H9 (cell line): ENCODE data around the gene CST9L. TPM values are rescaled to one million over a fixed set of nuclear protein-coding genes. Genes with fewer than 3 reads are reported as not detected.

Source experiments
- DNase-seq: peaks from one replicate; pipeline ENCODE4 v3.0.0-alpha.2; 2017
- H2AFZ ChIP-seq: one replicate; pipeline ENCODE4 v1.6.1; 2013; ENCODE audit warnings: mild to moderate bottlenecking, low read length, control low read depth, moderate library complexity
- H2AK5ac ChIP-seq: 2 replicates; pipeline ENCODE4 v1.6.1; 2013; ENCODE audit warnings: low read length, control low read depth, mixed read lengths; ENCODE audit not compliant: insufficient read length
- H2BK120ac ChIP-seq: one replicate; pipeline ENCODE4 v1.6.1; 2013; ENCODE audit warnings: low read depth, mild to moderate bottlenecking, low read length, control low read depth, inconsistent platforms; ENCODE audit not compliant: poor library complexity, severe bottlenecking
- H2BK12ac ChIP-seq: 2 replicates; pipeline ENCODE4 v1.6.1; 2013; ENCODE audit warnings: low read length, control low read depth, mixed read lengths, low read depth; ENCODE audit not compliant: insufficient read length
- H2BK15ac ChIP-seq: 2 replicates; pipeline ENCODE4 v1.6.1; 2013; ENCODE audit warnings: low read depth, low read length, control low read depth
- H2BK20ac ChIP-seq: one replicate; pipeline ENCODE4 v1.6.1; 2013; ENCODE audit warnings: low read depth, mild to moderate bottlenecking, low read length, control low read depth, inconsistent platforms; ENCODE audit not compliant: poor library complexity, severe bottlenecking
- H2BK5ac ChIP-seq: 2 replicates; pipeline ENCODE4 v1.6.1; 2013; ENCODE audit warnings: low read length, control low read depth, mixed read lengths; ENCODE audit not compliant: insufficient read length
- H3K14ac ChIP-seq: 2 replicates; pipeline ENCODE4 v1.6.1; 2013; ENCODE audit warnings: low read length, control low read depth; ENCODE audit not compliant: insufficient read depth
- H3K18ac ChIP-seq: 2 replicates; pipeline ENCODE4 v1.6.1; 2013; ENCODE audit warnings: low read depth, mild to moderate bottlenecking, mixed read lengths, low read length, control low read depth; ENCODE audit not compliant: insufficient read length
- H3K23ac ChIP-seq: 2 replicates; pipeline ENCODE4 v1.6.1; 2013; ENCODE audit warnings: low read length, control low read depth, mixed read lengths, low read depth; ENCODE audit not compliant: insufficient read length
- H3K23me2 ChIP-seq: 2 replicates; pipeline ENCODE4 v1.6.1; 2013; ENCODE audit warnings: low read depth, mild to moderate bottlenecking, mixed read lengths, low read length, control low read depth; ENCODE audit not compliant: insufficient read length, poor library complexity, severe bottlenecking
- H3K27ac ChIP-seq: 2 replicates; pipeline ENCODE4 v1.5.1; 2013; ENCODE audit warnings: low read length, control low read depth, mixed read lengths, low read depth; ENCODE audit not compliant: insufficient read length
- H3K27me3 ChIP-seq: 2 replicates; pipeline ENCODE4 v1.6.1; 2013; ENCODE audit warnings: low read length, control low read depth, inconsistent platforms; ENCODE audit not compliant: insufficient read depth
- H3K4ac ChIP-seq: 2 replicates; pipeline ENCODE4 v1.6.1; 2013; ENCODE audit warnings: low read depth, mild to moderate bottlenecking, control low read depth, inconsistent platforms, low read length, moderate library complexity
- H3K4me1 ChIP-seq: 2 replicates; pipeline ENCODE4 v1.6.1; 2013; ENCODE audit warnings: low read length, control low read depth, inconsistent platforms; ENCODE audit not compliant: insufficient read depth
- H3K4me2 ChIP-seq: 2 replicates; pipeline ENCODE4 v1.6.1; 2013; ENCODE audit warnings: low read length, control low read depth, mixed read lengths; ENCODE audit not compliant: insufficient read length, insufficient read depth
- H3K56ac ChIP-seq: 2 replicates; pipeline ENCODE4 v1.6.1; 2013; ENCODE audit warnings: low read depth, mild to moderate bottlenecking, mixed read lengths, low read length, control low read depth; ENCODE audit not compliant: insufficient read length
- H3K79me1 ChIP-seq: 2 replicates; pipeline ENCODE4 v1.6.1; 2013; ENCODE audit warnings: low read depth, mild to moderate bottlenecking, moderate library complexity, low read length, control low read depth, inconsistent platforms; ENCODE audit not compliant: insufficient read depth, poor library complexity, severe bottlenecking
- H3K79me2 ChIP-seq: 2 replicates; pipeline ENCODE4 v1.6.1; 2013; ENCODE audit warnings: low read length, control low read depth, inconsistent platforms; ENCODE audit not compliant: insufficient read depth
- H3K9ac ChIP-seq: 2 replicates; pipeline ENCODE4 v1.6.1; 2013; ENCODE audit warnings: low read length, control low read depth, mixed read lengths; ENCODE audit not compliant: insufficient read length; ENCODE audit errors: extremely low read depth
- H3K9me3 ChIP-seq: one replicate; pipeline ENCODE4 v1.6.1; 2013; ENCODE audit warnings: low read depth, low read length, inconsistent platforms; ENCODE audit not compliant: control insufficient read depth
- H3T11ph ChIP-seq: one replicate; pipeline ENCODE4 v1.6.1; 2013; ENCODE audit warnings: mild to moderate bottlenecking, low read length, control low read depth, inconsistent platforms
- H4K20me1 ChIP-seq: one replicate; pipeline ENCODE4 v1.6.1; 2013; ENCODE audit not compliant: control insufficient read depth, insufficient read length, insufficient read depth
- H4K5ac ChIP-seq: 2 replicates; pipeline ENCODE4 v1.6.1; 2013; ENCODE audit warnings: low read depth, mild to moderate bottlenecking, mixed read lengths, low read length, control low read depth; ENCODE audit not compliant: insufficient read length
- H4K8ac ChIP-seq: replicated peaks from 2 replicates; pipeline ENCODE4 v1.6.1; 2013; ENCODE audit warnings: low read length, control low read depth, mixed read lengths, low read depth; ENCODE audit not compliant: insufficient read length
- H4K91ac ChIP-seq: 2 replicates; pipeline ENCODE4 v1.6.1; 2013; ENCODE audit warnings: low read depth, mild to moderate bottlenecking, moderate library complexity, mixed read lengths, low read length, control low read depth; ENCODE audit not compliant: insufficient read length
- H3K27ac Mint-ChIP-seq, 3 experiments: 2 replicates in 2 of 3; 3 replicates in 1 of 3; pipeline ENCODE4 v1.8.0; 2020 to 2021; ENCODE audit warnings: mixed read lengths in 3 of 3, mild to moderate bottlenecking in 1 of 3, moderate library complexity in 1 of 3
- H3K27me3 Mint-ChIP-seq: 2 replicates; pipeline ENCODE4 v1.8.0; 2021; ENCODE audit warnings: low read depth, mild to moderate bottlenecking, moderate library complexity, mixed read lengths
- H3K36me3 Mint-ChIP-seq, 3 experiments: 2 replicates in 2 of 3; 3 replicates in 1 of 3; pipeline ENCODE4 v1.8.0; 2020 to 2021; ENCODE audit warnings: low read depth in 3 of 3, mixed read lengths in 3 of 3; ENCODE audit not compliant: insufficient read depth in 1 of 3
- H3K4me1 Mint-ChIP-seq, 2 experiments: 2 replicates each; pipeline ENCODE4 v1.8.0; 2020; ENCODE audit warnings: mixed read lengths in 2 of 2
- H3K4me3 Mint-ChIP-seq, 2 experiments: 2 replicates in 1 of 2; 3 replicates in 1 of 2; pipeline ENCODE4 v1.8.0; 2020 to 2021; ENCODE audit warnings: mild to moderate bottlenecking in 2 of 2, mixed read lengths in 2 of 2, moderate library complexity in 1 of 2
- H3K9me3 Mint-ChIP-seq, 2 experiments: 2 replicates in 1 of 2; 3 replicates in 1 of 2; pipeline ENCODE4 v1.8.0; 2020; ENCODE audit warnings: mild to moderate bottlenecking in 2 of 2, mixed read lengths in 2 of 2, moderate library complexity in 1 of 2
- WGBS: extraction: QIAGEN DNeasy Blood & Tissue Kit; methylation state at CpG from one replicate; pipeline ENCODE4 v1.1.7; 2013; ENCODE audit warnings: missing lambda C conversion rate, low lambda C conversion rate, mixed read lengths; ENCODE audit not compliant: insufficient read length; ENCODE audit errors: extremely low coverage; 5-methylcytosine and 5-hydroxymethylcytosine counted together
- total RNA-seq: library from RNA; stranded (reverse); gene quantifications from 2 replicates; pipeline ENCODE4 v1.2.1, GENCODE V29; 2021
- TF ChIP-seq, protein P1 (sequence below): fragments of 200-600 bp; sonication (generic); conservative IDR thresholded peaks from 3 replicates; pipeline ENCODE4 v1.8.0; 2021; ENCODE audit warnings: antibody characterized with exemption, mild to moderate bottlenecking

The CST9L gene
- total RNA-seq, 1 experiment from 2014 or later = not detected

DNA sequence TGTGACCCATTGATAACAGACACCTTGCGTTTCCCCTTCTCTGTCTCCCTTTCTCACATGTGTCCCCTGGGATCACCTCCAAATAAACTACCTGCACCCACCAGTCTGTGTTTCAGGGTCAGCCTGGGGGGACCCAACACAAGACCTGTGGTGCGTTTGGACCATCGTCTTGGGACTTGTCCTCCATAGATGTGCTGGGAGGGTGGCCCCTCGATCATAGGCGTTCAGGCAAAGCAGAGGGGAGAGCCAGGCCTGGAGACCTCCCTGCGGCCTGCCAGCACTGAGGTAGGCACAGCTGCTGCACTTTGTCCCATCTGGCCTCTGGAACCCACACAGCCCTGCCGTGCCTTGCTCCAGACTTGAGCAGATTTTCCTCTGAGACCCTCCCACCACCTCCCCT lies 19.3 kb upstream of the CST9L start:
- WGBS = no CpG with 5 or more reads among the region's 7 CpGs
- no peaks in the 10 kb centered on the region for H4K20me1 ChIP-seq
- no peak overlapping the region for H2BK12ac ChIP-seq
- no peak overlapping the region for H2BK5ac ChIP-seq
- Mint-ChIP-seq H3K27ac (no peak overlapping the region), H3K4me1 (peaks cover 9 to 21% of the 10 kb centered on the region in 2 experiments; a peak in 3 of 4 replicates), H3K9me3 (peaks cover 0 to 2% of the 10 kb centered on the region in 2 experiments; a peak in 2 of 5 replicates), H3K4me3 (no peak overlapping the region), H3K27me3 (peaks cover 15% of the 10 kb centered on the region; the same call in 1 of the 2 replicates), H3K36me3 (peaks cover 0 to 10% (median 0%) of the 10 kb centered on the region in 3 experiments; a peak in 4 of 7 replicates)
- no peak overlapping the region for H2BK120ac ChIP-seq
- no peak overlapping the region for H3T11ph ChIP-seq
- H3K23me2 ChIP-seq = no peaks in the 10 kb centered on the region
- no peak for DNase-seq
- no peak overlapping the region for H4K8ac ChIP-seq
- no peak overlapping the region; the same call in 1 of the 2 replicates for H2BK15ac ChIP-seq
- H3K4me1 ChIP-seq = no peaks in the 10 kb centered on the region
- H3K18ac ChIP-seq = no peak overlapping the region
- no peak overlapping the region for H3K23ac ChIP-seq
- no peak overlapping the region for H3K14ac ChIP-seq
- no peaks in the 10 kb centered on the region; the same call in 1 of the 2 replicates for H3K79me2 ChIP-seq
- H3K4me2 ChIP-seq = no peak overlapping the region
- no peak overlapping the region for H3K27ac ChIP-seq
- TF ChIP-seq, protein P1, sequence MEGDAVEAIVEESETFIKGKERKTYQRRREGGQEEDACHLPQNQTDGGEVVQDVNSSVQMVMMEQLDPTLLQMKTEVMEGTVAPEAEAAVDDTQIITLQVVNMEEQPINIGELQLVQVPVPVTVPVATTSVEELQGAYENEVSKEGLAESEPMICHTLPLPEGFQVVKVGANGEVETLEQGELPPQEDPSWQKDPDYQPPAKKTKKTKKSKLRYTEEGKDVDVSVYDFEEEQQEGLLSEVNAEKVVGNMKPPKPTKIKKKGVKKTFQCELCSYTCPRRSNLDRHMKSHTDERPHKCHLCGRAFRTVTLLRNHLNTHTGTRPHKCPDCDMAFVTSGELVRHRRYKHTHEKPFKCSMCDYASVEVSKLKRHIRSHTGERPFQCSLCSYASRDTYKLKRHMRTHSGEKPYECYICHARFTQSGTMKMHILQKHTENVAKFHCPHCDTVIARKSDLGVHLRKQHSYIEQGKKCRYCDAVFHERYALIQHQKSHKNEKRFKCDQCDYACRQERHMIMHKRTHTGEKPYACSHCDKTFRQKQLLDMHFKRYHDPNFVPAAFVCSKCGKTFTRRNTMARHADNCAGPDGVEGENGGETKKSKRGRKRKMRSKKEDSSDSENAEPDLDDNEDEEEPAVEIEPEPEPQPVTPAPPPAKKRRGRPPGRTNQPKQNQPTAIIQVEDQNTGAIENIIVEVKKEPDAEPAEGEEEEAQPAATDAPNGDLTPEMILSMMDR = no peak
- H4K5ac ChIP-seq = no peak overlapping the region
- H3K27me3 ChIP-seq = no peaks in the 10 kb centered on the region; the same call in 1 of the 2 replicates
- H3K79me1 ChIP-seq = no peaks in the 10 kb centered on the region
- H2BK20ac ChIP-seq = no peak overlapping the region
- H4K91ac ChIP-seq = no peak overlapping the region
- no peak overlapping the region for H3K4ac ChIP-seq
- H3K9ac ChIP-seq = no peak overlapping the region
- no peak overlapping the region for H2AK5ac ChIP-seq
- no peaks in the 10 kb centered on the region for H3K9me3 ChIP-seq
- H3K56ac ChIP-seq = no peak overlapping the region
- H2AFZ ChIP-seq = no peak overlapping the region
